ENCODE measurements around the gene SPDYE3.
"Not testable (repeated sequence)": the region's sequence is repeated elsewhere in the genome, so short reads cannot be mapped to it uniquely, and the experiment has no call there.

DNA sequence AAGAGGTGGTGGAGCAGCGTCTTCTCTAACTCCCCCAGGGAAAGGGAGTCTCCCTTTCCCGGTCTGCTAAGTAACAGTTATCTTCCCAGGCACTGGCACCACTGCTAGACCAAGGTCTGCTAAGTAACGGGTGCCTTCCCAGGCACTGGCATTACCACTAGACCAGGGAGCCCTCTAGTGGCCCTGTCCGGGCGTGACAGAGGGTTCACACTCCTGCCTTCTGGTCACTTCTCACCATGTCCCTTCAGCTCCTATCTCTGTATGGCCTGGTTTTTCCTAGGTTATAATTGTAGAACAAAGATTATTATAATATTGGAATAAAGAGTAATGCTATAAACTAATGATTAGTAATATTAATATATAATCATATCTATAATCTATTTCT, 37.8 kb downstream of the SPDYE3 start:
- TF ChIP-seq, protein P1, sequence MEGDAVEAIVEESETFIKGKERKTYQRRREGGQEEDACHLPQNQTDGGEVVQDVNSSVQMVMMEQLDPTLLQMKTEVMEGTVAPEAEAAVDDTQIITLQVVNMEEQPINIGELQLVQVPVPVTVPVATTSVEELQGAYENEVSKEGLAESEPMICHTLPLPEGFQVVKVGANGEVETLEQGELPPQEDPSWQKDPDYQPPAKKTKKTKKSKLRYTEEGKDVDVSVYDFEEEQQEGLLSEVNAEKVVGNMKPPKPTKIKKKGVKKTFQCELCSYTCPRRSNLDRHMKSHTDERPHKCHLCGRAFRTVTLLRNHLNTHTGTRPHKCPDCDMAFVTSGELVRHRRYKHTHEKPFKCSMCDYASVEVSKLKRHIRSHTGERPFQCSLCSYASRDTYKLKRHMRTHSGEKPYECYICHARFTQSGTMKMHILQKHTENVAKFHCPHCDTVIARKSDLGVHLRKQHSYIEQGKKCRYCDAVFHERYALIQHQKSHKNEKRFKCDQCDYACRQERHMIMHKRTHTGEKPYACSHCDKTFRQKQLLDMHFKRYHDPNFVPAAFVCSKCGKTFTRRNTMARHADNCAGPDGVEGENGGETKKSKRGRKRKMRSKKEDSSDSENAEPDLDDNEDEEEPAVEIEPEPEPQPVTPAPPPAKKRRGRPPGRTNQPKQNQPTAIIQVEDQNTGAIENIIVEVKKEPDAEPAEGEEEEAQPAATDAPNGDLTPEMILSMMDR (IDR thresholded peaks at IDR 0.05), result peak in 2 of 3 donors; percentile 14 to 35
- not testable (repeated sequence) for TF ChIP-seq POLR2AphosphoS5 (IDR thresholded peaks at IDR 0.05)
